Fibroblast of lung (primary cell): ENCODE results near the gene UCK2. TPM values are rescaled to one million over a fixed set of nuclear protein-coding genes. Genes with fewer than 3 reads are reported as not detected.

Source experiments
- DNase-seq, 2 donors: peaks; one replicate each; pipeline versions ENCODE4 v3.0.0 to v3.0.0-alpha.2; 2010; ENCODE audit warnings: low read depth in 2 of 2
- H2AFZ ChIP-seq: 2 replicates; pipeline ENCODE4 v1.5.1; 2012; ENCODE audit warnings: low read length, control low read depth, inconsistent platforms
- H3K27ac ChIP-seq: 2 replicates; pipeline ENCODE4 v1.5.1; 2011; ENCODE audit warnings: low read length, control low read depth; ENCODE audit not compliant: insufficient read depth
- H3K27me3 ChIP-seq: 2 replicates; pipeline ENCODE4 v1.5.1; 2011; ENCODE audit warnings: mild to moderate bottlenecking, low read length; ENCODE audit not compliant: control insufficient read depth, insufficient read depth
- H3K36me3 ChIP-seq: 2 replicates; pipeline ENCODE4 v1.5.1; 2011; ENCODE audit warnings: low read length; ENCODE audit not compliant: control insufficient read depth, insufficient read depth
- H3K4me1 ChIP-seq: 2 replicates; pipeline ENCODE4 v1.5.1; 2011; ENCODE audit warnings: low read length; ENCODE audit not compliant: control insufficient read depth, insufficient read depth; ENCODE audit errors: extremely low read depth
- H3K4me2 ChIP-seq: 2 replicates; pipeline ENCODE4 v1.5.1; 2011; ENCODE audit warnings: low read length, control low read depth; ENCODE audit not compliant: insufficient read depth; ENCODE audit errors: extremely low read depth
- H3K4me3 ChIP-seq, 4 experiments: fragments of 200-600 bp in 1 of 4; sonication (generic) in 1 of 4; replicated peaks in 1 of 4; 2 replicates each; pipeline ENCODE4 v1.5.1; 2011 to 2016; ENCODE audit warnings: low read length in 4 of 4, low read depth in 3 of 4, mild to moderate bottlenecking in 3 of 4, control low read depth in 2 of 4, inconsistent platforms in 1 of 4, mixed read lengths in 1 of 4; ENCODE audit not compliant: insufficient read depth in 1 of 4; ENCODE audit errors: control extremely low read depth in 1 of 4
- H3K79me2 ChIP-seq: 2 replicates; pipeline ENCODE4 v1.5.1; 2012; ENCODE audit warnings: mild to moderate bottlenecking, low read length, inconsistent platforms; ENCODE audit not compliant: control insufficient read depth, insufficient read depth
- H3K9ac ChIP-seq: 2 replicates; pipeline ENCODE4 v1.5.1; 2011; ENCODE audit warnings: mild to moderate bottlenecking, low read length, control low read depth; ENCODE audit not compliant: insufficient read depth
- H3K9me3 ChIP-seq: 2 replicates; pipeline ENCODE4 v1.5.1; 2012; ENCODE audit warnings: low read depth, low read length; ENCODE audit not compliant: control insufficient read depth, insufficient read depth
- H4K20me1 ChIP-seq: 2 replicates; pipeline ENCODE4 v1.5.1; 2011; ENCODE audit warnings: low read length; ENCODE audit not compliant: control insufficient read depth, insufficient read depth; ENCODE audit errors: extremely low read depth
- CTCF ChIP-seq, 2 donors: IDR thresholded peaks in 1 of 2; conservative IDR thresholded peaks in 1 of 2; 1 replicate in 1 of 2; 2 replicates in 1 of 2; pipeline ENCODE4 v1.5.1; 2011 to 2012; ENCODE audit warnings: low read length in 2 of 2, control low read depth in 1 of 2, inconsistent platforms in 1 of 2, low read depth in 1 of 2, mild to moderate bottlenecking in 1 of 2
- EZH2 ChIP-seq: IDR thresholded peaks from 2 replicates; pipeline ENCODE4 v1.5.1; 2012; ENCODE audit warnings: low read length, control low read depth, mild to moderate bottlenecking; ENCODE audit errors: missing control alignments
- polyA plus RNA-seq, 2 donors: library from polyadenylated mRNA; depleted of rRNA in 1 of 2; stranded (reverse) in 1 of 2; unstranded in 1 of 2; fragments of >200 nt; gene quantifications; 2 replicates each; pipeline ENCODE4 v1.2.1, GENCODE V29; 2011 to 2012; ENCODE audit warnings: missing spikeins in 1 of 2
- total RNA-seq: library from RNA; depleted of rRNA; stranded (reverse); fragments of >200 nt; gene quantifications from 2 replicates; pipeline ENCODE4 v1.2.1, GENCODE V29; 2014

Gene UCK2
- total and polyA plus RNA-seq, 2 donors (not counting 1 experiment from before 2014, with no cell fraction given), result 95.1 to 99.0 TPM

DNA sequence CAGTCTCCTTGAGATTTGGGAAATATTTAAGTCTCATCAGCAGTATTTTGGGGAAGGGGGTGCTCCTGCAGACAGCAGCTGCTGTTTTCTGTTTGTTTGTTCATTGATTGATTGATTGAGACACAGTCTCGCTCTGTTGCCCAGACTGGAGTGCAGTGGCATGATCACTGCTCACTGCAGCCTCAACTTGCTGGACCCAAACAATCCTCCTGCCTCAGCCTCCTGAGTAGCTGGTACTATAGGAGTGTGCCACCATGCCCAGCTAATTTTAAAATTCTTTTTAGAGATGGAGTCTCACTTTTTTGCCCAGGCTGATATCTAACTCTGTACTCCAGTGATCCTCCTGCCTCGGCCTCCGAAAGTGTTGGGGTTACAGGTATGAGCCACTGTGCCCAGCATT is 18.2 kb downstream of the UCK2 start:
- H3K79me2 ChIP-seq, result peaks cover 94% of the 10 kb centered on the region
- H3K4me1 ChIP-seq, result peaks cover 17% of the 10 kb centered on the region
- H3K27me3 ChIP-seq, result no peaks in the 10 kb centered on the region
- TF ChIP-seq EZH2 (no peak), CTCF (conservative IDR thresholded peaks at IDR 0.05 in 1 of 2, IDR thresholded peaks at IDR 0.05 in 1 of 2; ENCODE audit: low read depth in 1 of 2, low read length in 2 of 2) (no peak)
- H3K27ac ChIP-seq, result no peak overlapping the region
- H3K9me3 ChIP-seq, result no peaks in the 10 kb centered on the region
- no peak for DNase-seq
- no peaks in the 10 kb centered on the region for H3K36me3 ChIP-seq
- H3K9ac ChIP-seq, result no peak overlapping the region
- no peak overlapping the region for H3K4me3 ChIP-seq
- no peak overlapping the region for H2AFZ ChIP-seq
- no peaks in the 10 kb centered on the region for H4K20me1 ChIP-seq
- no peak overlapping the region for H3K4me2 ChIP-seq

GRCh38 chr1:165845992-165846748 is 18.8 kb downstream of the UCK2 start:
- no peaks in the 10 kb centered on the region for H3K27me3 ChIP-seq
- peaks cover 17% of the 10 kb centered on the region for H3K4me1 ChIP-seq
- peaks cover 94% of the 10 kb centered on the region for H3K79me2 ChIP-seq
- no peaks in the 10 kb centered on the region for H4K20me1 ChIP-seq
- no peak overlapping the region for H3K4me2 ChIP-seq
- H3K9ac ChIP-seq, result no peak overlapping the region
- no peaks in the 10 kb centered on the region for H3K9me3 ChIP-seq
- no peaks in the 10 kb centered on the region for H3K36me3 ChIP-seq
- TF ChIP-seq CTCF (conservative IDR thresholded peaks at IDR 0.05 in 1 of 2, IDR thresholded peaks at IDR 0.05 in 1 of 2; ENCODE audit: low read depth in 1 of 2, low read length in 2 of 2) (no peak), EZH2 (no peak)
- no peak overlapping the region for H3K4me3 ChIP-seq
- DNase-seq, result no peak
- no peak overlapping the region for H3K27ac ChIP-seq
- no peak overlapping the region for H2AFZ ChIP-seq

GRCh38 chr1:165847486-165847885 is 20.1 kb downstream of the UCK2 start:
- TF ChIP-seq CTCF (conservative IDR thresholded peaks at IDR 0.05 in 1 of 2, IDR thresholded peaks at IDR 0.05 in 1 of 2; ENCODE audit: low read depth in 1 of 2, low read length in 2 of 2), result no peak
- Histone ChIP-seq H3K4me3 (no peak overlapping the region), H4K20me1 (no peaks in the 10 kb centered on the region), H3K79me2 (peaks cover 93% of the 10 kb centered on the region), H3K9ac (no peak overlapping the region), H3K27ac (no peak overlapping the region), H3K27me3 (no peaks in the 10 kb centered on the region), H2AFZ (no peak overlapping the region), H3K4me1 (peaks cover 11% of the 10 kb centered on the region), H3K9me3 (no peaks in the 10 kb centered on the region), H3K36me3 (no peaks in the 10 kb centered on the region), H3K4me2 (no peak overlapping the region)
- no peak for DNase-seq
